GM23338 (cell line): Measurements from ENCODE around the gene WDR38. TPM values are rescaled to one million over a fixed set of nuclear protein-coding genes. Genes with fewer than 3 reads are reported as not detected.

Source experiments
- ATAC-seq: fragments of 200-7000 bp; cut with Tn5 transposase; 3 replicates; pipeline ENCODE4 v1.9.1; 2020
- DNase-seq: peaks from one replicate; pipeline ENCODE4 v3.0.0-alpha.2; 2015; ENCODE audit warnings: low spot score
- H2AFZ ChIP-seq: fragments of 200-600 bp; sonication (generic); 2 replicates; pipeline ENCODE4 v1.8.0; 2016; ENCODE audit warnings: antibody characterized with exemption, mild to moderate bottlenecking, moderate library complexity
- H3F3A ChIP-seq: fragments of 200-600 bp; sonication (generic); replicated peaks from 2 replicates; pipeline ENCODE4 v1.8.0; 2017; ENCODE audit warnings: antibody characterized with exemption, mixed run types, low read depth
- H3K27ac ChIP-seq: fragments of 200-600 bp; sonication (generic); 2 replicates; pipeline ENCODE4 v1.6.1; 2016; ENCODE audit warnings: low read depth
- H3K27me3 ChIP-seq: fragments of 200-600 bp; sonication (generic); 2 replicates; pipeline ENCODE4 v1.8.0; 2016; ENCODE audit warnings: mild to moderate bottlenecking, mixed run types, moderate library complexity; ENCODE audit not compliant: insufficient read depth
- H3K36me3 ChIP-seq: fragments of 200-600 bp; sonication (generic); 2 replicates; pipeline ENCODE4 v1.8.0; 2016; ENCODE audit warnings: mild to moderate bottlenecking; ENCODE audit not compliant: insufficient read depth
- H3K4me1 ChIP-seq: fragments of 200-600 bp; sonication (generic); 2 replicates; pipeline ENCODE4 v1.8.0; 2016; ENCODE audit warnings: mild to moderate bottlenecking, moderate library complexity; ENCODE audit not compliant: insufficient read depth
- H3K4me2 ChIP-seq: fragments of 200-600 bp; sonication (generic); 2 replicates; pipeline ENCODE4 v1.7.1; 2017; ENCODE audit warnings: mixed run types
- H3K4me3 ChIP-seq: fragments of 200-600 bp; sonication (generic); 2 replicates; pipeline ENCODE4 v1.6.1; 2016; ENCODE audit warnings: mixed run types
- H3K79me2 ChIP-seq: fragments of 200-600 bp; sonication (generic); replicated peaks from 2 replicates; pipeline ENCODE4 v1.8.0; 2017; ENCODE audit warnings: mild to moderate bottlenecking; ENCODE audit not compliant: insufficient read depth
- H3K9me2 ChIP-seq: fragments of 200-600 bp; sonication (generic); 2 replicates; pipeline ENCODE4 v1.8.0; 2017; ENCODE audit not compliant: insufficient read depth
- H4K20me1 ChIP-seq: fragments of 200-600 bp; sonication (generic); replicated peaks from 2 replicates; pipeline ENCODE4 v1.8.0; 2017; ENCODE audit warnings: mild to moderate bottlenecking; ENCODE audit not compliant: insufficient read depth
- H3K27ac Mint-ChIP-seq: 2 replicates; pipeline ENCODE4 v1.8.0; 2020; ENCODE audit warnings: inconsistent platforms, mild to moderate bottlenecking, moderate library complexity, mixed read lengths
- H3K27me3 Mint-ChIP-seq: 3 replicates; pipeline ENCODE4 v1.8.0; 2022; ENCODE audit warnings: low read depth, mild to moderate bottlenecking, moderate library complexity, mixed read lengths, inconsistent platforms; ENCODE audit not compliant: insufficient read depth, poor library complexity
- H3K36me3 Mint-ChIP-seq: 3 replicates; pipeline ENCODE4 v1.8.0; 2021; ENCODE audit warnings: low read depth, mild to moderate bottlenecking, inconsistent platforms, moderate library complexity, mixed read lengths
- H3K4me1 Mint-ChIP-seq: 3 replicates; pipeline ENCODE4 v1.8.0; 2020; ENCODE audit warnings: mild to moderate bottlenecking, inconsistent platforms, mixed read lengths
- H3K4me3 Mint-ChIP-seq: 3 replicates; pipeline ENCODE4 v1.8.0; 2021; ENCODE audit warnings: moderate library complexity, mild to moderate bottlenecking, inconsistent platforms, mixed read lengths
- H3K9me3 Mint-ChIP-seq: 3 replicates; pipeline ENCODE4 v1.8.0; 2020; ENCODE audit warnings: moderate library complexity, mild to moderate bottlenecking, inconsistent platforms, mixed read lengths
- CREB1 ChIP-seq: fragments of 250-450 bp; sonication (Bioruptor Pico); IDR thresholded peaks from 2 replicates; pipeline ENCODE4 v1.5.0; 2020; ENCODE audit warnings: low read depth, mild to moderate bottlenecking, moderate library complexity
- EZH2 ChIP-seq: fragments of 200-600 bp; sonication (generic); IDR thresholded peaks from one replicate; pipeline ENCODE4 v1.8.0; 2017; ENCODE audit warnings: antibody characterized with exemption, mild to moderate bottlenecking, low read depth; ENCODE audit not compliant: unreplicated experiment
- EZH2phosphoT487 ChIP-seq: fragments of 200-600 bp; sonication (generic); IDR thresholded peaks from one replicate; pipeline ENCODE4 v1.8.1; 2018; ENCODE audit warnings: antibody characterized with exemption; ENCODE audit not compliant: unreplicated experiment
- JUNB ChIP-seq: IDR thresholded peaks from one replicate; pipeline ENCODE4 v1.6.1; 2016; ENCODE audit warnings: antibody characterized with exemption; ENCODE audit not compliant: unreplicated experiment
- NANOG ChIP-seq: IDR thresholded peaks from 2 replicates; pipeline ENCODE4 v1.6.1; 2016; ENCODE audit warnings: antibody characterized with exemption, borderline replicate concordance
- POLR2AphosphoS5 ChIP-seq: IDR thresholded peaks from 2 replicates; pipeline ENCODE4 v1.6.1; 2016; ENCODE audit warnings: antibody characterized with exemption, low read depth
- STAT1 ChIP-seq: IDR thresholded peaks from one replicate; pipeline ENCODE4 v1.6.1; 2016; ENCODE audit warnings: antibody characterized with exemption; ENCODE audit not compliant: unreplicated experiment
- ZNF114 ChIP-seq: fragments of 250-450 bp; sonication (Bioruptor Pico); IDR thresholded peaks from 2 replicates; pipeline ENCODE4 v1.5.0; 2020; ENCODE audit warnings: mild to moderate bottlenecking, moderate library complexity
- ZNF331 ChIP-seq: fragments of 250-450 bp; sonication (Bioruptor Pico); IDR thresholded peaks from 2 replicates; pipeline ENCODE4 v1.5.0; 2020; ENCODE audit warnings: low read depth, mild to moderate bottlenecking, moderate library complexity
- polyA plus RNA-seq: library from polyadenylated mRNA; unstranded; fragments of >200 nt; fragmentation: Nextera tagmentation; extraction: Ambion mirVana; gene quantifications from 2 replicates; pipeline ENCODE4 v1.2.1, GENCODE V29; 2016
- total RNA-seq: library from RNA; depleted of rRNA; stranded (reverse); fragments of >200 nt; shearing (Covaris generic); gene quantifications from 2 replicates; pipeline ENCODE4 v1.2.3, GENCODE V29; 2014
- TF ChIP-seq, protein P1 (sequence below): fragments of 250-450 bp; sonication (Bioruptor Pico); IDR thresholded peaks from 2 replicates; pipeline ENCODE4 v1.5.0; 2020; ENCODE audit warnings: mild to moderate bottlenecking, moderate library complexity
- TF ChIP-seq, protein P2 (sequence below): IDR thresholded peaks from one replicate; pipeline ENCODE4 v1.6.1; 2018; ENCODE audit warnings: antibody characterized with exemption; ENCODE audit not compliant: unreplicated experiment
- TF ChIP-seq, protein P3 (sequence below): IDR thresholded peaks from 2 replicates; pipeline ENCODE4 v1.6.1; 2016; ENCODE audit warnings: antibody characterized with exemption
- TF ChIP-seq, protein P4 (sequence below), 2 experiments: fragments of 200-600 bp in 1 of 2; sonication (generic) in 1 of 2; conservative IDR thresholded peaks; 2 replicates each; pipeline versions ENCODE4 v1.5.1 to v1.6.1; 2016 to 2017; ENCODE audit warnings: antibody characterized with exemption in 2 of 2, low read depth in 2 of 2, mild to moderate bottlenecking in 2 of 2, moderate library complexity in 1 of 2

Gene WDR38
- total and polyA plus RNA-seq, 2 experiments from 2014 or later = not detected

DNA sequence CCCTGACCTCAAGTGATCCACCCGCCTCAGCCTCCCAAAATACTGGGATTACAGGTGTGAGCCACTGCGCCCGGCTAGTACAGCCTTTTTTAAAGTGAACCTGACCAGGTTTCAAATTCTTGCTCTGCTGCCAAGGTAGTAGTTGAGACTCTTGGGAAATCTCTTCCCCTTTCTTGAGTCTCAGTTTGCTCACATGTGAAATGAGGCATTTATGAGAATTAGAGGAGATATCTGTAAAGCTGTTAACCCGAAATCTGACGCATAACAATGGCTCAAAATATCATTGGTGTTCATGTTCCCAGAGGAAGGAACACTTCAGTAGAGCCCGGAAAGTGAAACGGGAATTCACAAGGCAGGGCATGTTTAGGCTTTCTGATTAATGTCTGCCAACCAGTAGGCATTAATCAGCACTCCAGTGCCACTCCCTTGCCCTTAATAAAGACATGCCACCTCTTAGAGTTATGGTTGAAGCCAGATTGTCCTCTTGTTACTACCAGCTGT lies 10.2 kb downstream of the WDR38 start:
- no peak overlapping the region for H2AFZ ChIP-seq

More for the DNA sequence above, 10.2 kb downstream of the WDR38 start:
- H3K4me3 Mint-ChIP-seq = peak overlapping the region; percentile 25
- DNase-seq (no peak), ATAC-seq (no peak)
- H3K27me3 Mint-ChIP-seq = peaks cover 31% of the 10 kb centered on the region
- H3K36me3 ChIP-seq = peaks cover 27% of the 10 kb centered on the region
- TF ChIP-seq EZH2 (no peak), POLR2AphosphoS5 (no peak), EZH2phosphoT487 (no peak), STAT1 (no peak), ZNF331 (CRISPR knock-in tag) (no peak), NANOG (no peak), ZNF114 (CRISPR knock-in tag) (no peak), CREB1 (no peak), JUNB (no peak)
- TF ChIP-seq, protein P1, sequence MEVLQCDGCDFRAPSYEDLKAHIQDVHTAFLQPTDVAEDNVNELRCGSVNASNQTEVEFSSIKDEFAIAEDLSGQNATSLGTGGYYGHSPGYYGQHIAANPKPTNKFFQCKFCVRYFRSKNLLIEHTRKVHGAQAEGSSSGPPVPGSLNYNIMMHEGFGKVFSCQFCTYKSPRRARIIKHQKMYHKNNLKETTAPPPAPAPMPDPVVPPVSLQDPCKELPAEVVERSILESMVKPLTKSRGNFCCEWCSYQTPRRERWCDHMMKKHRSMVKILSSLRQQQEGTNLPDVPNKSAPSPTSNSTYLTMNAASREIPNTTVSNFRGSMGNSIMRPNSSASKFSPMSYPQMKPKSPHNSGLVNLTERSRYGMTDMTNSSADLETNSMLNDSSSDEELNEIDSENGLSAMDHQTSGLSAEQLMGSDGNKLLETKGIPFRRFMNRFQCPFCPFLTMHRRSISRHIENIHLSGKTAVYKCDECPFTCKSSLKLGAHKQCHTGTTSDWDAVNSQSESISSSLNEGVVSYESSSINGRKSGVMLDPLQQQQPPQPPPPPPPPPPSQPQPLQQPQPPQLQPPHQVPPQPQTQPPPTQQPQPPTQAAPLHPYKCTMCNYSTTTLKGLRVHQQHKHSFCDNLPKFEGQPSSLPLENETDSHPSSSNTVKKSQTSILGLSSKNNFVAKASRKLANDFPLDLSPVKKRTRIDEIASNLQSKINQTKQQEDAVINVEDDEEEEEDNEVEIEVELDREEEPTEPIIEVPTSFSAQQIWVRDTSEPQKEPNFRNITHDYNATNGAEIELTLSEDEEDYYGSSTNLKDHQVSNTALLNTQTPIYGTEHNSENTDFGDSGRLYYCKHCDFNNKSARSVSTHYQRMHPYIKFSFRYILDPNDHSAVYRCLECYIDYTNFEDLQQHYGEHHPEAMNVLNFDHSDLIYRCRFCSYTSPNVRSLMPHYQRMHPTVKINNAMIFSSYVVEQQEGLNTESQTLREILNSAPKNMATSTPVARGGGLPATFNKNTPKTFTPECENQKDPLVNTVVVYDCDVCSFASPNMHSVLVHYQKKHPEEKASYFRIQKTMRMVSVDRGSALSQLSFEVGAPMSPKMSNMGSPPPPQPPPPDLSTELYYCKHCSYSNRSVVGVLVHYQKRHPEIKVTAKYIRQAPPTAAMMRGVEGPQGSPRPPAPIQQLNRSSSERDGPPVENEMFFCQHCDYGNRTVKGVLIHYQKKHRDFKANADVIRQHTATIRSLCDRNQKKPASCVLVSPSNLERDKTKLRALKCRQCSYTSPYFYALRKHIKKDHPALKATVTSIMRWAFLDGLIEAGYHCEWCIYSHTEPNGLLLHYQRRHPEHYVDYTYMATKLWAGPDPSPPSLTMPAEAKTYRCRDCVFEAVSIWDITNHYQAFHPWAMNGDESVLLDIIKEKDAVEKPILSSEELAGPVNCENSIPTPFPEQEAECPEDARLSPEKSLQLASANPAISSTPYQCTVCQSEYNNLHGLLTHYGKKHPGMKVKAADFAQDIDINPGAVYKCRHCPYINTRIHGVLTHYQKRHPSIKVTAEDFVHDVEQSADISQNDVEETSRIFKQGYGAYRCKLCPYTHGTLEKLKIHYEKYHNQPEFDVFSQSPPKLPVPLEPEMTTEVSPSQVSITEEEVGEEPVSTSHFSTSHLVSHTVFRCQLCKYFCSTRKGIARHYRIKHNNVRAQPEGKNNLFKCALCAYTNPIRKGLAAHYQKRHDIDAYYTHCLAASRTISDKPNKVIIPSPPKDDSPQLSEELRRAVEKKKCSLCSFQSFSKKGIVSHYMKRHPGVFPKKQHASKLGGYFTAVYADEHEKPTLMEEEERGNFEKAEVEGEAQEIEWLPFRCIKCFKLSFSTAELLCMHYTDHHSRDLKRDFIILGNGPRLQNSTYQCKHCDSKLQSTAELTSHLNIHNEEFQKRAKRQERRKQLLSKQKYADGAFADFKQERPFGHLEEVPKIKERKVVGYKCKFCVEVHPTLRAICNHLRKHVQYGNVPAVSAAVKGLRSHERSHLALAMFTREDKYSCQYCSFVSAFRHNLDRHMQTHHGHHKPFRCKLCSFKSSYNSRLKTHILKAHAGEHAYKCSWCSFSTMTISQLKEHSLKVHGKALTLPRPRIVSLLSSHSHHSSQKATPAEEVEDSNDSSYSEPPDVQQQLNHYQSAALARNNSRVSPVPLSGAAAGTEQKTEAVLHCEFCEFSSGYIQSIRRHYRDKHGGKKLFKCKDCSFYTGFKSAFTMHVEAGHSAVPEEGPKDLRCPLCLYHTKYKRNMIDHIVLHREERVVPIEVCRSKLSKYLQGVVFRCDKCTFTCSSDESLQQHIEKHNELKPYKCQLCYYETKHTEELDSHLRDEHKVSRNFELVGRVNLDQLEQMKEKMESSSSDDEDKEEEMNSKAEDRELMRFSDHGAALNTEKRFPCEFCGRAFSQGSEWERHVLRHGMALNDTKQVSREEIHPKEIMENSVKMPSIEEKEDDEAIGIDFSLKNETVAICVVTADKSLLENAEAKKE = no peak
- TF ChIP-seq, protein P2, sequence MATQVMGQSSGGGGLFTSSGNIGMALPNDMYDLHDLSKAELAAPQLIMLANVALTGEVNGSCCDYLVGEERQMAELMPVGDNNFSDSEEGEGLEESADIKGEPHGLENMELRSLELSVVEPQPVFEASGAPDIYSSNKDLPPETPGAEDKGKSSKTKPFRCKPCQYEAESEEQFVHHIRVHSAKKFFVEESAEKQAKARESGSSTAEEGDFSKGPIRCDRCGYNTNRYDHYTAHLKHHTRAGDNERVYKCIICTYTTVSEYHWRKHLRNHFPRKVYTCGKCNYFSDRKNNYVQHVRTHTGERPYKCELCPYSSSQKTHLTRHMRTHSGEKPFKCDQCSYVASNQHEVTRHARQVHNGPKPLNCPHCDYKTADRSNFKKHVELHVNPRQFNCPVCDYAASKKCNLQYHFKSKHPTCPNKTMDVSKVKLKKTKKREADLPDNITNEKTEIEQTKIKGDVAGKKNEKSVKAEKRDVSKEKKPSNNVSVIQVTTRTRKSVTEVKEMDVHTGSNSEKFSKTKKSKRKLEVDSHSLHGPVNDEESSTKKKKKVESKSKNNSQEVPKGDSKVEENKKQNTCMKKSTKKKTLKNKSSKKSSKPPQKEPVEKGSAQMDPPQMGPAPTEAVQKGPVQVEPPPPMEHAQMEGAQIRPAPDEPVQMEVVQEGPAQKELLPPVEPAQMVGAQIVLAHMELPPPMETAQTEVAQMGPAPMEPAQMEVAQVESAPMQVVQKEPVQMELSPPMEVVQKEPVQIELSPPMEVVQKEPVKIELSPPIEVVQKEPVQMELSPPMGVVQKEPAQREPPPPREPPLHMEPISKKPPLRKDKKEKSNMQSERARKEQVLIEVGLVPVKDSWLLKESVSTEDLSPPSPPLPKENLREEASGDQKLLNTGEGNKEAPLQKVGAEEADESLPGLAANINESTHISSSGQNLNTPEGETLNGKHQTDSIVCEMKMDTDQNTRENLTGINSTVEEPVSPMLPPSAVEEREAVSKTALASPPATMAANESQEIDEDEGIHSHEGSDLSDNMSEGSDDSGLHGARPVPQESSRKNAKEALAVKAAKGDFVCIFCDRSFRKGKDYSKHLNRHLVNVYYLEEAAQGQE = no peak
- TF ChIP-seq, protein P3, sequence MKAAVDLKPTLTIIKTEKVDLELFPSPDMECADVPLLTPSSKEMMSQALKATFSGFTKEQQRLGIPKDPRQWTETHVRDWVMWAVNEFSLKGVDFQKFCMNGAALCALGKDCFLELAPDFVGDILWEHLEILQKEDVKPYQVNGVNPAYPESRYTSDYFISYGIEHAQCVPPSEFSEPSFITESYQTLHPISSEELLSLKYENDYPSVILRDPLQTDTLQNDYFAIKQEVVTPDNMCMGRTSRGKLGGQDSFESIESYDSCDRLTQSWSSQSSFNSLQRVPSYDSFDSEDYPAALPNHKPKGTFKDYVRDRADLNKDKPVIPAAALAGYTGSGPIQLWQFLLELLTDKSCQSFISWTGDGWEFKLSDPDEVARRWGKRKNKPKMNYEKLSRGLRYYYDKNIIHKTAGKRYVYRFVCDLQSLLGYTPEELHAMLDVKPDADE = no peak
- TF ChIP-seq, protein P4, sequence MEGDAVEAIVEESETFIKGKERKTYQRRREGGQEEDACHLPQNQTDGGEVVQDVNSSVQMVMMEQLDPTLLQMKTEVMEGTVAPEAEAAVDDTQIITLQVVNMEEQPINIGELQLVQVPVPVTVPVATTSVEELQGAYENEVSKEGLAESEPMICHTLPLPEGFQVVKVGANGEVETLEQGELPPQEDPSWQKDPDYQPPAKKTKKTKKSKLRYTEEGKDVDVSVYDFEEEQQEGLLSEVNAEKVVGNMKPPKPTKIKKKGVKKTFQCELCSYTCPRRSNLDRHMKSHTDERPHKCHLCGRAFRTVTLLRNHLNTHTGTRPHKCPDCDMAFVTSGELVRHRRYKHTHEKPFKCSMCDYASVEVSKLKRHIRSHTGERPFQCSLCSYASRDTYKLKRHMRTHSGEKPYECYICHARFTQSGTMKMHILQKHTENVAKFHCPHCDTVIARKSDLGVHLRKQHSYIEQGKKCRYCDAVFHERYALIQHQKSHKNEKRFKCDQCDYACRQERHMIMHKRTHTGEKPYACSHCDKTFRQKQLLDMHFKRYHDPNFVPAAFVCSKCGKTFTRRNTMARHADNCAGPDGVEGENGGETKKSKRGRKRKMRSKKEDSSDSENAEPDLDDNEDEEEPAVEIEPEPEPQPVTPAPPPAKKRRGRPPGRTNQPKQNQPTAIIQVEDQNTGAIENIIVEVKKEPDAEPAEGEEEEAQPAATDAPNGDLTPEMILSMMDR (conservative IDR thresholded peaks at IDR 0.05; ENCODE audit: low read depth in 2 of 2) = no peak
- H3K9me2 ChIP-seq = no peaks in the 10 kb centered on the region
- no peaks in the 10 kb centered on the region for H3K27me3 ChIP-seq
- peak overlapping the region; percentile 55; the same call in 1 of the 2 replicates for H3K27ac ChIP-seq
- H4K20me1 ChIP-seq = peaks cover 32% of the 10 kb centered on the region
- H3K4me1 Mint-ChIP-seq = peaks cover 34% of the 10 kb centered on the region
- H3K27ac Mint-ChIP-seq = peak overlapping the region; percentile 70; the same call in 1 of the 2 replicates
- no peak overlapping the region for H3K4me3 ChIP-seq
- peaks cover 33% of the 10 kb centered on the region for H3K4me1 ChIP-seq
- H3K36me3 Mint-ChIP-seq = peaks cover 38% of the 10 kb centered on the region
- peaks cover 42% of the 10 kb centered on the region for H3K79me2 ChIP-seq
- no peaks in the 10 kb centered on the region; the same call in 2 of the 3 replicates for H3K9me3 Mint-ChIP-seq
- H3K4me2 ChIP-seq = no peak overlapping the region
- H3F3A ChIP-seq = peaks cover 39% of the 10 kb centered on the region
